Measurements from ENCODE around the gene NTN1.

The NTN1 gene

DNA sequence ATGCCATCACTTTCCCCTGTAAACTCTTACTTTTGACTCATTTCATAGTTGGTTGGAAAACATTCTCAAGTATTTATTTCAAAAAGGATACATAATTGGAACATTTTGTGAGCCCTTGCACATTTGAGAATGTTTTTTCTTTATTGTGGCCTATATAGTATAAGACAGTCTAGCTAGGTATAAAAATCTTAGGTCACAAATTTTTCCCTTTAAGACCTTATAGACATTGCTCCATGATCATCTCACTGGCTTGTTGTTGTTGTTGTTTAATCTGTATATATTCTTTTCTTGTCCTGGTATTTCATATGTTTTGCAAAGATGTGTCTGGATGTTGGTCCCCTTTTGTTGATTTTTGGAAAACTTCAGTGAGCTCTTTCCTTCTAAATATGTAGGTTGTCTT lies 194.2 kb downstream of the NTN1 start:
- no peak for DNase-seq (ENCODE audit: low read depth in 2 of 2)

DNA sequence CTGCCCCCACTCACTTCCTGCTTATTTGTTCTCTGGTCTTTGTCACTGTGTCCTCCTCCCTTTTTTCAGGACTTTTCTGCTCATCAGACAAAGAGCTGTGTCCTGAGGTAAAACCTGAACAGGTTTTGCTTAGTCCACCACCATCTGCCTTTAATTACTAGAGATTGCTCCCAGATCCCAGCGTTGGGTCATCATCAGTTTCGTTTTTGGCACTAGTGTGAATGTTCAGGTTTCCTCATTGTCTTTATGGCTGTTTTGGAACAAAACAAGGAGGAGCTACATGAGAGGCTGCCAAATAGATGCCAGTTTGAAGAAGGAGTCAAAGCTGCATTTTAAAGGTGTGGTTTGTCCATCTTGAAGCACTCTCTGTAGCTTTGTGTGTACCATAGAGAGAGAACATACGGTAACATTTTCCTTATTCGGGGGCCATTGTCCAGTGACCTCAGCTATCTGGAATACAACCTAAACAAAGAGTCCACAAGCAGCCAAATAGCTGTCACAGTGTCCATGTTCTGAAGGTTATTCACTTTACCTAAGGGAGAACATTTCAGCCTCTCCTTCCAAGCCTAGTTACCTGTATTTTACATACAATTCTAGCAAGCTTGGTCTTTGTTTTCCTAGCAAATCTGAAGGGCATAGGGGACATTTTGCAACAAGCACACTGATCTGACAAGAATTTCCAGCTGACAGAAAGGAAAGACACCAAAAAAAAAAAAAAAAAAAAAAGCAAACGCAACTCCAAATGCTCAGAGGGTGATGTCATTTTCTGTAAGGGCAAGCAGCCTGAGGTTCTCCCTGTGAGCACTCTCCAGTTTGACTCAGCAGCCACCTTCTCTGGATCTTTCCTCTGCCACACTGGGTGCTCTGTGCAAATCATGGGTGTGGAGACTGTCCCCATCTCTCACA lies 196.1 kb downstream of the NTN1 start:
- DNase-seq (ENCODE audit: low read depth in 2 of 2), result no peak

DNA sequence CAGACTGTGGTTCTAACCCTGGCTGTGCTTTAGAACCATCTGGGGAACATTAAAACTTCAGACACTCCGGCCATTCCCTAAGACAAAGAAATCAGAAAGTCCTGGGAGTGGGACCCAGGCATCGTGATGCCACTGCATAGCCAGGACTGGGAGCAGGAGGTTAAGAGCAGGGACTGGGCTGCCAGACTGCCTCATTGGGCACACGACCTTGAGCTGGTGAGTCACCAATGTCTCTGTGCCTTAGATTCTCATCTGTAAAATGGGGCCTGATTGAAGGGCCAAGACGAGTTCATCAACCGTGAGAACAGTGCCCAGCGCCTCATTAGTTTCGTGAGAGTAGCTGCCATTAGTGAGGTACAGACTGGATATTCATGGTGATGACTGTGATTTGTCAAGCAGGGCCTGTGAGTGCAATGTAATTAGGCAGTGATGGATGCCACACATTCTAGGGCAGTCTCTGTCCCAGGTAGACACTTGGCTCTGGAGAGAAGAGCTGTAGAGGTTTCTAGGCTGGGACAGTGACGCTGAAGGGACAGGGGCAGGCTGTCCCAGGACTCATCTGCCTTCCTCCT lies 196.8 kb downstream of the NTN1 start:
- DNase-seq (ENCODE audit: low read depth in 2 of 2), result no peak

- DNase-seq (ENCODE audit: low read depth in 2 of 2), result no peak
Observed at GRCh38 chr17:9218911-9219310, 197.6 kb downstream of the NTN1 start.

DNA sequence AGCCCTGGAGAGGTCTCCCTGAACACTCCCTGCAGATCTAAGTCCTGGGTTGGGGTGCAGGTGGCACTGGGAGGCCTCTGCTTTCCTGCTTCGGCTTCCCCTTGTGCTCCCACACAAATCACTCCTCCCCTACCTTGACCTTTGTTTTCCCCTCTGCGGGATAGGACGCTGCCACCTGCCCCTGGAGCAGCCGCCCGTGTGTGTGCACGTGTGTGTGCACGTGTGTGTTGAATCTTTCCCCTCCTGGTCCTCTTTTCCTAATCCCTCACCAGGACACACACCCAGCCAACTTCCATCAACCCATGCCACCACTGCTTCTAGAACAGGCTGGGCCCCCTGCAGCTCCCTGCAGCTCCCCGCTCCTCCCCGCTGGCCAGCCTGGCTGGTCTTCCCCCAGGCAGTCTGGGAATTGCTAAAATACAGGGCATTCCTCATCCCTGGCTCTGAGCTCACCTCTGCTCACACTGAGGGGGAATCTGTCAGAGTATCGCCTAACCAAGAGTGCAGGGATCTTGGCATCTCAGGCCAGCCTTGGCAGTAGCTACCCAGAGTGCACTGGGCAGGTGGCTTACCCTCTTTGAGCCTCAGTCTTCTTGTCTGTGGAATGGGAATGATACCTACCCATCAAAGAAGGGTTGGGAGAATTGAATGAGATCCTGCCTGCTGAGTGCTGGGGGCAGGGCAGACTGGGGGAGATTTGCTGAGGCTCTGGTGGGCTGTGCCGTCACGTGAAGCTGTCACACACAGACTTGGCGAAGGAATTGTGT lies 198.5 kb downstream of the NTN1 start:
- DNase-seq (ENCODE audit: low read depth in 2 of 2), result no peak

DNA sequence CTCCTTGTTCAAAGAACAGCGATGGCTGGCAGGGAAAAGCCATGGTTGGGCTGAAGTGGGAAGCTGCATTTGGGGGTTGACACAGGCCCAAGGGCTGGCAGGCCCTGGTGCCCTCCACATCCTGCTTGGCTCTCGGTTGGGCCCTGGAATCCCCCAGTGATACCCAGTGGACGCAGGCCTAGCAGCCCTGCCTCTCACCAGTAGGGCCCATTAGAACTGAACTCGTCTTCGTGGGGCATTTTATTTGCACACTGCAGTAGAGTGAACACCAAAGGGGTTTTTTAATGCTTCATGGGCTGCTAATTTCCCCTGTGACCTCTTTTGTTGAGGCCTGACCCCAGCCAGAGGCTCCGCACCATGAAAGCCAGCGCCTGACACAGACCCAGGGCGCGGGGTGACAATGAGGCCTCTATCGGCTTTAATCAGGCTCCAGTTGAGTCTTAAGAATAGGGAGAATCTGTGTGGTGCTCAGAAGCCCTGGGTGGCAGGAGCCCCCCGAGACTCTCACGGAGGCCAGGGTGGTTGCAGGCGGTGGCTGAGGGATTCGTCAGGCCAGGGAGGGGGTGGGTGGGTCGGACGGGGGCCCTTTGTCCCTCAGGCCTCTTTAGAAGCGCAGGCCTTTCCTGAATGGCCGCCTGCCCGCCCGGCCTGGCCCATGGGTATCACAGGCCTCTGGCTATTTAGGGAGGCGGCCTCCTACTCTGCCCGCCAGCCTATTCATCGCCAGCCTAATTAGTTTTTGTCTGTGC lies 199.3 kb downstream of the NTN1 start:
- DNase-seq (ENCODE audit: low read depth in 2 of 2), result no peak

DNA sequence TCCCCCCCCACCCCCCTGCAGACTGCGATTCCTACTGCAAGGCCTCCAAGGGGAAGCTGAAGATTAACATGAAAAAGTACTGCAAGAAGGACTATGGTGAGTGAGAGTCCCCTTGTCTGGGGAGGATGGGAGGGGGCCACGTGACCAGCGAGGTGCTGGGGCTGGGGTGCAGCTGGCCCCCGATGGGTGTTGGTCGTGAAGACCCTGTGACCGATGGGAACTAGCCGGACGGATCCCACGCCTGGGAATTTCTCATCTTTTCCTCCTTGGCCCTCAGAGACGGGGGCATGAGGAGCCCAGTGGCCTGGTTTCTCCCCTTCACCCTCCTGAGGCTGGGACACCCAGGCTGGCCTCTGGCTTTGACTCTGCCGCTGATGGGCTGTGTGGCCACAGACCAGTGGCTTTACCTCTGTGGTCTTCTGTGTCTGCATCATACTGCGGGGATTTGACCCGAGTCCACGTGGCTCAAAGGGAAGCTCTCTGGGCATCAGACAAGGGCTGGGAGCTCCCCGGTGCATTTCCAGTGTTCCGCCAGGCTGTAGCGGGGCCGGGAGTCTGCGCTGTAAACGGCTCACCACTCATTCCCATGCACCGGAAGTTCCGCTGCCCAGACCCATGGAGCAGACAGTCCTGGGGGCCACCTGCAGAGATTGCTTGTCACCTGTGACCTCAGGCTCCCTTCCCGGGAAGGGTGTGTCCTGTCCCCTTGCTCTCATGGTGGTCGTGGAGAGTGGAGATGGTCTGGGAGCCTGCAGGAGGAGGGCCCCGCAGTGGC lies 200.0 kb downstream of the NTN1 start:
- DNase-seq (ENCODE audit: low read depth in 2 of 2), result no peak

DNA sequence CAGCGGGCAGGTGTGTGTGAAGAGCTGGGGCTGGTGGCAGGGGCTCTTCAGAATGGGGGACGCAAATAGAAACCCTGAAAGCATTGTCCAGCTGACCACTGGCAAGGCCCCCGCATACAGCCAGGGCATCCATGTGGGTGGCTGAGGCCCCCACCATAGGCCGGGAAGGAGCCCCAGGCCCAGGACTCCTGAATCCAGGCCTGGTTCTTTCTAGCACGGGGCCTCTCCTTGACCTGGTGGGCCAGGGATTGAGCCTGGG lies 200.5 kb downstream of the NTN1 start:
- DNase-seq (ENCODE audit: low read depth in 2 of 2), result no peak

DNA sequence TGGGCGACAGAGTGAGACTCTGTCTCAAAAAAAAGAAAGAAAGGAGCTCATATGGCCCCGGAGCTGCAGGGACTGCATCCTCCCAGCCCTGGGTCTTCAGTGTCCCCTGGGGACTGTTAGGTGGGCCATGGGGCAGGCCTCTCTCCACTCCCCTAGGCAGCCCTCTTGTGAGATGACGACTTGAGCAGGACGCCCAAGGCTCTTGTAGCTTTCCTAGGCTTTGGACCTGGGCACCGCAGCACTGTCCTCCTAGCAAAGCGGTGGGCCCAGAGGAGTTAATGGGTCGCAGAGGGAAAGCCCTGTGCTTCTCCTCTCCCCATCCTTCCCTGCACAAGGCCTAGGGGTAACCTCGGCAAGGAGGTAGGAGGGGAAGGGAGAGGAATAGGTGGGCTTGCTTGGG lies 202.2 kb downstream of the NTN1 start:
- DNase-seq (ENCODE audit: low read depth in 2 of 2), result no peak

- no peak for DNase-seq (ENCODE audit: low read depth in 2 of 2)
Observed at GRCh38 chr17:9224485-9224884, 203.2 kb downstream of the NTN1 start.

GRCh38 chr17:9225305-9226101 lies 204.2 kb downstream of the NTN1 start:
- no peak for DNase-seq (ENCODE audit: low read depth in 2 of 2)

DNA sequence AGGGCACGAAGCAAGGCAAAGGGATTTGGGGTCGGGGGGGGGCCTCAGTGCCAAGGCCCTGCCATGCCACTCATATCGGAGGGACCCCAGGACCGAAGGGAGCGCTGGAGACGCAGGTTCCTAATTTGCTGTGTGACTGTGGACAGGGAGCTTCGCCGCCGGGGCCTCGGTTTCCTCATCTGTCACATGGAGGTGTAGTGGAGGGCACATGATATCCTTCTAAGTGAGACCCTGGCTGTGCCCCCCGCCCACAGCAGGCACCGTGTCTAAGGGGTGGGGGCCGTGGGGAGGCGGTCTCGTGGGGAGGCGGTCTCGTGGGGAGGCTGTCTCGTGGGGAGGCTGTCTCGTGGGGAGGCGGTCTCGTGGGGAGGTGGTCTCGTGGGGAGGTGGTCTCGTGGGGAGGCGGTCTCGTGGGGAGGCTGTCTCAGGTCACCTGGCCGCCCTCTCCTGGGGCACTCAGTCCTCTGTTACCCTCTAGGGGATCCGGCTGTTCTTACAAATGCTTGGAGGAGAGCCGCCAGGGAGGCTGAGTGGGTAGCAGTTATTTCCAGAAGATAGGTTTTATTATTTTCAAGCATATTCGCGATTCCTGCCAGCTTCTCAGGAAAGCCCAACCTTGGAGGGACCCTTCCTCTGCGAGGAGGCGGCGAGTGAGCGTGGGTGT lies 205.0 kb downstream of the NTN1 start:
- no peak for DNase-seq (ENCODE audit: low read depth in 2 of 2)

- no peak for DNase-seq (ENCODE audit: low read depth in 2 of 2)
Observed at GRCh38 chr17:9226794-9227135, 205.5 kb downstream of the NTN1 start.

DNA sequence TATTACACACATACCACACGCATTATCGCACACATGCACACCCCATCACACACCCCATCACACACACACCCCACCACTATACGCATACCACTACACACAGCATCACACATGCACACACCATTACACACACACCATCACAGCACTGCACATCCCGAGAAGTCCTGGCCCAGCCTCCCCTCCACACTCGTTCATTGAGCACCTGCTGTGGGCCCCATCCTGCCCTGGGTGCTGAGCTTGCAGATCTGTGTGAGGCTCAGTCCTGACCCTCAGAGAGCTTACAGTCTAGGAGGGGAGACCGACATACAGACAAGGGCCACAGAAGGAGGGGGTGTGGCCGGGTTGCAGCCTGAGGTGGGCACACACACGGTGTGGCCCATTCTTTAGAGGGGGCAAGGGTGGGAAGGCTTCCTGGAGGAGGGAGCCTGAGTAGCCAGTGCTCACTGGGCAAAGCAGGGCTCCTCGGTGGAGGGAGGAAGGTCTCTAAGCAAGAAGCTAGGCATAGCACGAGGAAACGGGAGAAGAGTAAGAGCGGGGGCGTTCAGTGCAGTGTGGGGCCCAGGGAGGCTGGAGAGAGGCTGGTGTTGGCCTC lies 206.6 kb downstream of the NTN1 start:
- DNase-seq (ENCODE audit: low read depth in 2 of 2), result no peak

- DNase-seq (ENCODE audit: low read depth in 2 of 2), result no peak
Observed at GRCh38 chr17:9228408-9229159, 207.3 kb downstream of the NTN1 start.

DNA sequence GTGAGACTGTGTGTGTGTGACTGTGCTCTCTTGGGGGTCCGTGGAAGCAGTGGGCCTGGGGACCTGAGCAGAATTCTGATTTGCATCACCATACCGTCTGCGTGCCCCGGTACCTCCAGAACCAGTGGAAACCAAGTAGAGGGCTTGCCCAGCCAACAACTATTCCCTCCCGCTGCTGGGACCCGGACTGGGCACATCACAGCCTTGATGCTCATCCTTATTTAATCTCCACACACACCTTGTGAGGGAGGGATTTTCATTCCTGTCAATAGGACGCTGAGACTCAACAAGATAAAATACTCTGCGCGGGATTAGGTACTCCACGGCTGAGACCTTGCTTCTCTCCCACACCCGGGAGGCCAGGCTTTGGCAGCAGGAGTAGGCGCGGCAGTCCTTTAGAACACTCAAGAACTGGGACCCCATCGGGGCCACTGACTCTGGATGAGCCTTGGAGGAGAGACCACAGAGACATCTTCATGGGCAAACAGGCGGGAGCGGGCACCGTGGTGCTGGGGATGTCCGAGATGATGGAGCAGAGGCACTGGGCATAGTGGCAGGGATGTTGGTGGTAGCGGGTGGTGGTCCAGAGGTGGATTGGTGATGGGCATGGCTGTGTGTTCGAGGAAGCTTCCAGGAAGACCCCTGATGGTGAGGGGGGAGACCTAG lies 208.0 kb downstream of the NTN1 start:
- no peak for DNase-seq (ENCODE audit: low read depth in 2 of 2)

GRCh38 chr17:9229826-9230201 lies 208.5 kb downstream of the NTN1 start:
- no peak for DNase-seq (ENCODE audit: low read depth in 2 of 2)

DNA sequence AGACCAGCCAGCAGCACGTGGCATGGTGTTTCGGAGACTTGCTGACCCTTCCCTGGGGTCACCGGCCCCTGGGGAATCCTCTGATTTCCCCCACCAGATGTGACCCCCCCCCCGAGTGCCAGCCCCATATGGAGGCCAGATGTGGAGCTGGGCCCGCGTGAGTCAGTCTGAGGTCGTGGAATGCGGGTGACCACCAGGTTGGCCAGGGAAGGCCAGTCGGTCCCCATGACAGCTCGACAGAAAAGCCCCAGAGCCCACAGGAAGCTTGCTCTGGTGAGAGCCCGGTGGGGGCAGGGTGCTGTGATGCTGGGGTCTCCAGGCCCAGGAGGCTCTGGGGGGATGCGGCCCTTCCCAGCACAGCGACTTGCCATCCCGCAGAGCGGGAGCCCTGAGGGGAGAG lies 209.0 kb downstream of the NTN1 start:
- DNase-seq (ENCODE audit: low read depth in 2 of 2), result no peak

DNA sequence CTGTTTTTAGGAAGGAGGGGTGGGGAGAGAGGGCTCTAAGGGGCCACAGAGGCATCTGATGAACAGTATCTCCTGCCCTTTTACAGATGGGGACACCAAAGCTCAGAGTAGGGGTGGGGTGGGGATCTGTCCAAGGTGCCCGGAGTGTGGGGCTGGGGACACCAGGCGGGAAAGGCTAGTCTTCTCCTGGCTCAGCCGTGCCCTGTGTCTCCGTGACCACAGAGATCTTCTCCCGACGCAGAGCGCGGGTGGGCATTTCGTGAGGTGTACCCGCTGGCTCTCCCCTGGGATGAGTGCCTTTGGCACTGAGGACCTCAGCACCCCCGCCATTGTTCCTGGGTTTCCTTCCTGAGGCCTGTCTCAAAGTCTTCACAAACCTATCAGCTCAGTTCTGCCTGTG lies 209.6 kb downstream of the NTN1 start:
- DNase-seq (ENCODE audit: low read depth in 2 of 2), result no peak
